ENCODE data around the gene RAVER1. TPM values are rescaled to one million over a fixed set of nuclear protein-coding genes. Genes with fewer than 3 reads are reported as not detected.
A peak's percentile ranks its signal among the peaks of the same experiment; 100 is the strongest.

The RAVER1 gene
- total and polyA plus RNA-seq, 9 of the 15 experiments (the other 6 are each of a cell fraction or from before 2014, with no cell fraction given) = 0.06 to 113 (median 7.0) TPM

DNA sequence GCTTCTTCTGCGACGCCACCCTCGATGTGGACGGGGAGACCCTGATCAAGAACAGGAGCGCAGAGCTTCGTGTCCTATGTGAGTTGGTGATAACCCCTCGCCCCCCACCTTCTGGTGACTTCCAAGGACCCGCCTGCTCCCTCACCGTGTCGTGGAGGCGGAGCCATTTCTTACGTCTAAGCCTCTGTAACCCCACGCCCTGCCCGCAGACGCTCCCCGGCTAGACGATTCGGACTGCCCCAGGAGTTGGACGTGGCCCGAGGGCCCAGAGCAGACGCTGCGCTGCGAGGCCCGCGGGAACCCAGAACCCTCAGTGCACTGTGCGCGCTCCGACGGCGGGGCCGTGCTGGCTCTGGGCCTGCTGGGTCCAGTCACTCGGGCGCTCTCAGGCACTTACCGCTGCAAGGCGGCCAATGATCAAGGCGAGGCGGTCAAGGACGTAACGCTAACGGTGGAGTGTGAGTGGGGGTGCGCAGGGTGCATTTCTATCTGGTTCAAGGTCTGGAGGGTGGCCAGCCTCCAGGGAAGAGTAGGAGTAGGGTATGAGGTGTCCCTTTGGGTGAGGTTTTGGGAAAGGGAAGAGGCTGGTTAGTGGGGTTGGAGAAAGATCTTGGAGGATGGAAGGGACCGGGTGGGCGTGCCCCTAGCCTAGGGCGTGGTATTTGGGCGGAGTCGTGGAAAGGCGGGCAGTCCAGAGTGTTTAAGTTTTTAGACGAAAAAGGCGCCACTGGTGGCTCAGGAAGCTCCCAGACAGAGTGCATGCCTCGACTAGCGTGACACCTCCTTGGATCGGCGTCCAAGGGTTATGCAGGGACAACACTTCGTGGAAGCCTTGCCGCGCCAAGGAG, 40.3 kb downstream of the RAVER1 start (continued):
- TF ChIP-seq NONO (IDR thresholded peaks at IDR 0.05; ENCODE audit: low read depth in 2 of 2, low read length in 1 of 2) (peak in 1 of 2 experiments; percentile 76; a peak in 1 of 4 replicates), MAZ (CRISPR knock-in tag; conservative IDR thresholded peaks at IDR 0.05 in 1 of 2, IDR thresholded peaks at IDR 0.05 in 1 of 2) (no peak; a peak in 1 of 4 replicates), DACH1 (IDR thresholded peaks at IDR 0.05; ENCODE audit: partially characterized antibody) (no peak), SIRT6 (IDR thresholded peaks at IDR 0.05; ENCODE audit: low read depth, low read length) (peak; percentile 77), CHD2 (IDR thresholded peaks at IDR 0.05; ENCODE audit: low read depth, low read length) (peak; percentile 9; the same call in 1 of the 2 replicates), RAD51 (IDR thresholded peaks at IDR 0.05; ENCODE audit: borderline replicate concordance, low read depth) (no peak), CBX1 (IDR thresholded peaks at IDR 0.05; ENCODE audit: low read depth) (no peak; the same call in 1 of the 2 replicates), ZNF717 (CRISPR knock-in tag; IDR thresholded peaks at IDR 0.05) (no peak), ZNF764 (CRISPR knock-in tag; IDR thresholded peaks at IDR 0.05; ENCODE audit: low read depth) (no peak), FUS (optimal IDR thresholded peaks at IDR 0.05; ENCODE audit: low read depth, low read length) (no peak), SRSF9 (IDR thresholded peaks at IDR 0.05; ENCODE audit: borderline replicate concordance, low read depth, low read length) (no peak), FOXP1 (CRISPR knock-in tag; IDR thresholded peaks at IDR 0.05) (0 out of 2 replicates have a peak, but pooled peaks have one; percentile 57), MXD1 (CRISPR knock-in tag; IDR thresholded peaks at IDR 0.05; ENCODE audit: borderline replicate concordance, poor library complexity, severe bottlenecking) (no peak), TRIM25 (IDR thresholded peaks at IDR 0.05; ENCODE audit: borderline replicate concordance) (no peak), FOXP4 (CRISPR knock-in tag; IDR thresholded peaks at IDR 0.05; ENCODE audit: borderline replicate concordance) (no peak), ZNF740 (CRISPR knock-in tag; IDR thresholded peaks at IDR 0.05) (no peak), ZNF740 (tag; IDR thresholded peaks at IDR 0.05) (peak in 1 of 2 experiments; percentile 54; a peak in 1 of 4 replicates), ZNF354B (CRISPR knock-in tag; IDR thresholded peaks at IDR 0.05) (no peak)
- TF ChIP-seq, protein P1, sequence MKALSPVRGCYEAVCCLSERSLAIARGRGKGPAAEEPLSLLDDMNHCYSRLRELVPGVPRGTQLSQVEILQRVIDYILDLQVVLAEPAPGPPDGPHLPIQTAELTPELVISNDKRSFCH (CRISPR knock-in tag; IDR thresholded peaks at IDR 0.05) = no peak
- TF ChIP-seq, protein P1 (tag; IDR thresholded peaks at IDR 0.05) = peak; percentile 50; the same call in 1 of the 2 replicates

All from K562 (cell line).